Activated CD8-positive, alpha-beta memory T cell treated with anti-CD3 and anti-CD28 coated beads, Interleukin-2, amount 50 U/mL, for 48 hours (primary cell): ENCODE results near the gene SPEF1.

Experiments used
- DNase-seq: peaks from one replicate; pipeline ENCODE4 v3.0.0-alpha.2; 2020

The SPEF1 gene

GRCh38 chr20:3764659-3765058, 16.6 kb downstream of the SPEF1 start:
- no peak for DNase-seq

GRCh38 chr20:3763671-3764601, 17.3 kb downstream of the SPEF1 start:
- DNase-seq, result no peak

- DNase-seq, result no peak
These were observed 20.4 kb downstream of the SPEF1 start for GRCh38 chr20:3760655-3761348.

GRCh38 chr20:3759884-3760283, 21.4 kb downstream of the SPEF1 start:
- no peak for DNase-seq

GRCh38 chr20:3759316-3759823, 21.9 kb downstream of the SPEF1 start:
- no peak for DNase-seq

GRCh38 chr20:3758566-3758965, 22.7 kb downstream of the SPEF1 start:
- no peak for DNase-seq

- DNase-seq, result no peak
These were observed 24.0 kb downstream of the SPEF1 start for GRCh38 chr20:3757268-3757667.

- DNase-seq, result no peak
These were observed 25.3 kb downstream of the SPEF1 start for GRCh38 chr20:3755814-3756480.

GRCh38 chr20:3755269-3755668, 26.0 kb downstream of the SPEF1 start:
- DNase-seq, result no peak

GRCh38 chr20:3754276-3754630, 27.0 kb downstream of the SPEF1 start:
- no peak for DNase-seq

GRCh38 chr20:3753501-3754275, 27.6 kb downstream of the SPEF1 start:
- no peak for DNase-seq

GRCh38 chr20:3753098-3753497, 28.1 kb downstream of the SPEF1 start:
- no peak for DNase-seq

- no peak for DNase-seq
These were observed 28.9 kb downstream of the SPEF1 start for GRCh38 chr20:3752386-3752759.

- peak; percentile 75 for DNase-seq
These were observed 29.4 kb downstream of the SPEF1 start for GRCh38 chr20:3751675-3752385.

- DNase-seq, result no peak
These were observed 30.0 kb downstream of the SPEF1 start for GRCh38 chr20:3751305-3751674.

- peak; percentile 83 for DNase-seq
These were observed 31.3 kb downstream of the SPEF1 start for GRCh38 chr20:3749689-3750531.

- no peak for DNase-seq
These were observed 32.1 kb downstream of the SPEF1 start for GRCh38 chr20:3749087-3749688.

GRCh38 chr20:3748073-3748472, 33.2 kb downstream of the SPEF1 start:
- no peak for DNase-seq

- DNase-seq, result no peak
These were observed 33.8 kb downstream of the SPEF1 start for GRCh38 chr20:3747471-3747870.

GRCh38 chr20:3745686-3746173, 35.5 kb downstream of the SPEF1 start:
- DNase-seq, result no peak
